SU-DHL-6 (cell line): ENCODE data around the gene MAST4.

Experiments
- EZH2phosphoT487 ChIP-seq: fragments of 200-600 bp; sonication (generic), shearing (Covaris generic); conservative IDR thresholded peaks from 2 replicates; pipeline ENCODE4 v1.6.1; 2018; ENCODE audit warnings: mild to moderate bottlenecking, antibody characterized with exemption, low read length, moderate library complexity, mixed read lengths
- TF ChIP-seq, protein P1 (sequence below): fragments of 200-600 bp; sonication (generic); IDR thresholded peaks from one replicate; pipeline ENCODE4 v1.5.1; 2017; ENCODE audit warnings: antibody characterized with exemption, mild to moderate bottlenecking, low read length, moderate library complexity; ENCODE audit not compliant: insufficient read depth, poor library complexity, severe bottlenecking

DNA sequence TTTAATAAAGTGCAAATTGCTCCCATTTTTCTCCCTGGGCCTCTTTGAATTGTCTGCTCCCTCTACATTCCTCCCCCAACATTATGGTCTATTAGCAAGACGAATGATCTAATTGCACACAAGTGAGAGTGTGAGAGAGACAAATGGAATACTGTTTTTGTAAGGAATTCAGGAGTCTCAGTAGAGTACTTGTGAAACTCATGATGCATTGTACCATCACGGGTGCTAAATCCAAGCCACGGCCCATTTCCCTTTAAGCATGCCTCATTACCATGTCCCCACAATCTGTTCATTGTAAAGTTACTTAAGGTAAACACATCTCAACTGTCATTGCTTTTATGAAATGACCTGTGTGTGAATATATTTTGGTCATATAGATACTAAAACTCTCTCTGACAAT lies 537.6 kb downstream of the MAST4 start:
- TF ChIP-seq, protein P1, sequence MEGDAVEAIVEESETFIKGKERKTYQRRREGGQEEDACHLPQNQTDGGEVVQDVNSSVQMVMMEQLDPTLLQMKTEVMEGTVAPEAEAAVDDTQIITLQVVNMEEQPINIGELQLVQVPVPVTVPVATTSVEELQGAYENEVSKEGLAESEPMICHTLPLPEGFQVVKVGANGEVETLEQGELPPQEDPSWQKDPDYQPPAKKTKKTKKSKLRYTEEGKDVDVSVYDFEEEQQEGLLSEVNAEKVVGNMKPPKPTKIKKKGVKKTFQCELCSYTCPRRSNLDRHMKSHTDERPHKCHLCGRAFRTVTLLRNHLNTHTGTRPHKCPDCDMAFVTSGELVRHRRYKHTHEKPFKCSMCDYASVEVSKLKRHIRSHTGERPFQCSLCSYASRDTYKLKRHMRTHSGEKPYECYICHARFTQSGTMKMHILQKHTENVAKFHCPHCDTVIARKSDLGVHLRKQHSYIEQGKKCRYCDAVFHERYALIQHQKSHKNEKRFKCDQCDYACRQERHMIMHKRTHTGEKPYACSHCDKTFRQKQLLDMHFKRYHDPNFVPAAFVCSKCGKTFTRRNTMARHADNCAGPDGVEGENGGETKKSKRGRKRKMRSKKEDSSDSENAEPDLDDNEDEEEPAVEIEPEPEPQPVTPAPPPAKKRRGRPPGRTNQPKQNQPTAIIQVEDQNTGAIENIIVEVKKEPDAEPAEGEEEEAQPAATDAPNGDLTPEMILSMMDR, result no peak
- no peak for TF ChIP-seq EZH2phosphoT487
